Right lobe of liver (tissue), 6 donors: ENCODE results near the gene ZBTB7C. TPM values are rescaled to one million over a fixed set of nuclear protein-coding genes. Genes with fewer than 3 reads are reported as not detected.

Experiments
- ATAC-seq, 4 donors: fragments of 200-7000 bp; cut with Tn5 transposase; one replicate each; pipeline ENCODE4 v1.9.1; 2020; ENCODE audit warnings: mild to moderate bottlenecking in 4 of 4, moderate library complexity in 4 of 4
- DNase-seq, 3 donors: peaks; one replicate each; pipeline ENCODE4 v3.0.0-alpha.2; 2020
- H3K27ac ChIP-seq, 3 donors: fragments of 200-600 bp; one replicate each; pipeline ENCODE4 v1.8.0; 2022
- H3K27me3 ChIP-seq, 2 donors: fragments of 200-600 bp; one replicate each; pipeline ENCODE4 v1.8.0; 2022
- H3K36me3 ChIP-seq, 4 donors: fragments of 200-600 bp; sonication (generic) in 1 of 4; one replicate each; pipeline versions ENCODE4 v1.5.1 to v1.8.0; 2017 to 2022; ENCODE audit warnings: control low read depth in 1 of 4
- H3K4me1 ChIP-seq, 4 donors: fragments of 200-600 bp; sonication (generic) in 1 of 4; one replicate each; pipeline versions ENCODE4 v1.5.1 to v1.8.0; 2017 to 2022; ENCODE audit warnings: control low read depth in 1 of 4
- H3K4me3 ChIP-seq, 3 donors: fragments of 200-600 bp; one replicate each; pipeline ENCODE4 v1.8.0; 2022
- H3K9me3 ChIP-seq, 4 donors: fragments of 200-600 bp; sonication (generic) in 1 of 4; one replicate each; pipeline versions ENCODE4 v1.5.1 to v1.8.0; 2017 to 2022; ENCODE audit warnings: control low read depth in 1 of 4
- POLR2A ChIP-seq: fragments of 450-650 bp; IDR thresholded peaks from one replicate; pipeline ENCODE4 v1.6.1; 2017; ENCODE audit warnings: antibody characterized with exemption, mild to moderate bottlenecking
- WGBS: methylation state at CpG from one replicate; pipeline ENCODE4 v1.1.6; 2018; ENCODE audit warnings: low coverage, low lambda C conversion rate; ENCODE audit not compliant: insufficient coverage; ENCODE audit errors: missing lambda C conversion rate; 5-methylcytosine and 5-hydroxymethylcytosine counted together
- intact Hi-C, 2 donors: fragments of 100-400 bp; cut with DNase I; formaldehyde crosslinking; loops; one replicate each; pipeline versions ENCODE4 v1.11.2 to v1.14.1; 2022
- total RNA-seq, 6 experiments: library from RNA; depleted of rRNA in 2 of 6; stranded (reverse); fragments of >200 nt in 2 of 6; fragmentation: NEBNext Ultra II Directional in 3 of 6; extraction: Animal tissue kit (Norgen Biotek cat#: 25700) in 3 of 6; gene quantifications; one replicate each; pipeline versions ENCODE4 v1.1.0 to v1.2.4, GENCODE V29; 2016 to 2023
- TF ChIP-seq, protein P1 (sequence below), 4 donors: fragments of 200-600 bp in 3 of 4; fragments of 450-650 bp in 1 of 4; IDR thresholded peaks; one replicate each; pipeline versions ENCODE4 v1.5.1 to v1.8.0; 2016 to 2022; ENCODE audit warnings: antibody characterized with exemption in 4 of 4, mild to moderate bottlenecking in 2 of 4
- donor health status: DM: no; HTN: yes; CAD: no.
- donor health status: DM: no; HTN: no; CAD: no.
- donor health status: DM: no; HTN: no; CAD: no.
- donor health status: DM: no; HTN: yes; CAD: no.
- donor health status: DM: no; HTN: yes; CAD: no.

ZBTB7C gene
- total RNA-seq, 6 experiments from 2014 or later: 1.1 to 1.7 (median 1.3) TPM

- WGBS: 67% methylated on average over 1 of the region's 4 CpGs
- no peaks in the 10 kb centered on the region for H3K4me1 ChIP-seq
Observed at GRCh38 chr18:48361801-48362200, 47.4 kb downstream of the ZBTB7C start.

DNA sequence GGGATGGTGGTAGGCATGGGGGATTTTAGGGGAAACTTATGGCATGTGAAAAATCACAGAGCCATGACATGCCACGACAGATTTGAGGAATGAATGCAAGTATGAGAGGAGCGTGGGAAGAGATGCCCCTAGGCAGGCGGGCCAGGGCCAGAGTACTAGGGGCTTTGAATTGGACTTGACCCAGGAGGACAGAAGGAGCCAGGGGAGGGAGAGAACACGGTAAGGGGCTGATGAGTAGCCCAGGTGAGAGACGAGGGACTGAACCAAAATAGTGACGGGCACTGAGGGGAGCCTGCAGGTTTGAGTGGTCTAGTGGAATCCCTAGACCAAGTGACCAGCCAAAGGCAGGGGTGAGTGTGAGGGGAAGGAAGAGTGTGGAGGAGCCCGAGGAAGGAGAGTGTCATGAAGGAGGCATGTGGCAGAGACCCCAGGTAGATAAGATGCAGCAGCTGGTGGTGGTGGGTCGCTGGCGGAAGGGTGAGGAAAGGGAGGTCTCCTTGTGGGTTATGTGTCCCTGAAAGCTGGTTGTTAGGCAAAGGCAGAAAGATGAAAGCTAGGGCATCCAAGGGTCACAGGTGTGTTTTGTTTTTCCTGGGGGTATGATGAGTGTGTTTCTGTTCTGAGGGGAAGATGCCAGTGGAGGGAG lies 48.7 kb downstream of the ZBTB7C start:
- ATAC-seq (no peak), DNase-seq (no peak)
- Histone ChIP-seq H3K27me3 (no peaks in the 10 kb centered on the region), H3K4me3 (no peak overlapping the region), H3K4me1 (no peaks in the 10 kb centered on the region), H3K27ac (no peak overlapping the region), H3K36me3 (no peaks in the 10 kb centered on the region), H3K9me3 (no peaks in the 10 kb centered on the region)
- WGBS: 73% methylated on average over 8 of the region's 9 CpGs
- intact Hi-C loops: no loop called here
- TF ChIP-seq POLR2A: no peak
- TF ChIP-seq, protein P1, sequence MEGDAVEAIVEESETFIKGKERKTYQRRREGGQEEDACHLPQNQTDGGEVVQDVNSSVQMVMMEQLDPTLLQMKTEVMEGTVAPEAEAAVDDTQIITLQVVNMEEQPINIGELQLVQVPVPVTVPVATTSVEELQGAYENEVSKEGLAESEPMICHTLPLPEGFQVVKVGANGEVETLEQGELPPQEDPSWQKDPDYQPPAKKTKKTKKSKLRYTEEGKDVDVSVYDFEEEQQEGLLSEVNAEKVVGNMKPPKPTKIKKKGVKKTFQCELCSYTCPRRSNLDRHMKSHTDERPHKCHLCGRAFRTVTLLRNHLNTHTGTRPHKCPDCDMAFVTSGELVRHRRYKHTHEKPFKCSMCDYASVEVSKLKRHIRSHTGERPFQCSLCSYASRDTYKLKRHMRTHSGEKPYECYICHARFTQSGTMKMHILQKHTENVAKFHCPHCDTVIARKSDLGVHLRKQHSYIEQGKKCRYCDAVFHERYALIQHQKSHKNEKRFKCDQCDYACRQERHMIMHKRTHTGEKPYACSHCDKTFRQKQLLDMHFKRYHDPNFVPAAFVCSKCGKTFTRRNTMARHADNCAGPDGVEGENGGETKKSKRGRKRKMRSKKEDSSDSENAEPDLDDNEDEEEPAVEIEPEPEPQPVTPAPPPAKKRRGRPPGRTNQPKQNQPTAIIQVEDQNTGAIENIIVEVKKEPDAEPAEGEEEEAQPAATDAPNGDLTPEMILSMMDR (IDR thresholded peaks at IDR 0.05): no peak

More at GRCh38 chr18:48361801-48362200, 47.4 kb downstream of the ZBTB7C start:
- TF ChIP-seq, protein P1 (IDR thresholded peaks at IDR 0.05): no peak
- TF ChIP-seq POLR2A: no peak
- H3K9me3 ChIP-seq: no peaks in the 10 kb centered on the region
- intact Hi-C loops: no loop called here
- H3K27me3 ChIP-seq: no peaks in the 10 kb centered on the region
- no peaks in the 10 kb centered on the region for H3K36me3 ChIP-seq
- H3K4me3 ChIP-seq: no peak overlapping the region
- ATAC-seq (no peak), DNase-seq (no peak)
- no peak overlapping the region for H3K27ac ChIP-seq

DNA sequence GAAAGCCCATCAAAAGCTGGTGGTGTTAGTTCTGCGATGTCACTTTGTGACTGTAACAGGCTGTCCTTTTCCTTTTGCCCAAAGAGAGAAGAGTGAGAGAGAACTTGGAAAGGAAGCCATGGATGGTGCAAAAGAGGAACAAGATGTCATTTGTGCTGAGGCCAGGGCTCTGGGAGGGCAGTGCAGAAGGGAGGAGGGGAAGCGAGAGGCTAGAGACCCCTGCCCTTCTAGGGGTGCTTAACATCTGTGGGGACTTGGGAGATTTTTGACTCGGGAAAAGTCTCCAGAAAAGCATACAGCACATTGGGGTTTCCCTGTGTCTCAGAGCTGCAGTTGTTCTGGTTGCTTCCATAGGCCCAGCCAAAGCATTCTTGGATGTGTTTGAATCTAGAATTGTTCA lies 49.6 kb downstream of the ZBTB7C start:
- H3K9me3 ChIP-seq: no peaks in the 10 kb centered on the region
- no peaks in the 10 kb centered on the region for H3K4me1 ChIP-seq
- intact Hi-C loops: no loop called here
- no peak overlapping the region for H3K27ac ChIP-seq
- H3K4me3 ChIP-seq: no peak overlapping the region
- H3K36me3 ChIP-seq: no peaks in the 10 kb centered on the region
- WGBS: no CpG with 5 or more reads among the region's 3 CpGs
- ATAC-seq (no peak), DNase-seq (no peak)
- H3K27me3 ChIP-seq: no peaks in the 10 kb centered on the region
- no peak for TF ChIP-seq POLR2A
- TF ChIP-seq, protein P1 (IDR thresholded peaks at IDR 0.05): no peak

GRCh38 chr18:48358868-48359267 lies 50.3 kb downstream of the ZBTB7C start:
- WGBS: 52% methylated on average over 3 of the region's 3 CpGs
- Histone ChIP-seq H3K36me3 (no peaks in the 10 kb centered on the region), H3K9me3 (no peaks in the 10 kb centered on the region), H3K27ac (no peak overlapping the region), H3K4me1 (no peaks in the 10 kb centered on the region), H3K4me3 (no peak overlapping the region), H3K27me3 (no peaks in the 10 kb centered on the region)
- DNase-seq (no peak), ATAC-seq (no peak)
- intact Hi-C loops: no loop called here
- TF ChIP-seq POLR2A: no peak
- TF ChIP-seq, protein P1 (IDR thresholded peaks at IDR 0.05): no peak
